WTC11 (cell line): ENCODE measurements around the gene FHOD3.

Experiments
- ELF4 ChIP-seq: sonication (generic); formaldehyde crosslinking; IDR thresholded peaks from 2 replicates; pipeline ENCODE4 v1.8.1; 2022; ENCODE audit warnings: low read depth, mild to moderate bottlenecking, moderate library complexity, missing genetic modification reagents
- ERG ChIP-seq: fragments of 250-450 bp; sonication (Bioruptor Pico); IDR thresholded peaks from 2 replicates; pipeline ENCODE4 v1.8.0; 2021; ENCODE audit warnings: mild to moderate bottlenecking
- JAZF1 ChIP-seq: fragments of 250-450 bp; sonication (Bioruptor Pico); IDR thresholded peaks from 2 replicates; pipeline ENCODE4 v1.9.0; 2021; ENCODE audit warnings: moderate library complexity, mild to moderate bottlenecking, inconsistent platforms
- SMAD3 ChIP-seq: sonication (generic); formaldehyde crosslinking; IDR thresholded peaks from 2 replicates; pipeline ENCODE4 v1.8.0; 2022; ENCODE audit warnings: missing genetic modification reagents, mild to moderate bottlenecking, borderline replicate concordance
- SP1 ChIP-seq: sonication (generic); formaldehyde crosslinking; conservative IDR thresholded peaks from 2 replicates; pipeline ENCODE4 v1.8.1; 2022; ENCODE audit warnings: missing genetic modification reagents
- ZNF671 ChIP-seq: fragments of 250-450 bp; sonication (Bioruptor Pico); IDR thresholded peaks from 2 replicates; pipeline ENCODE4 v1.8.0; 2021; ENCODE audit warnings: mild to moderate bottlenecking
- TF ChIP-seq, protein P1 (sequence below): fragments of 200-600 bp; IDR thresholded peaks from 2 replicates; pipeline ENCODE4 v1.8.0; 2022; ENCODE audit warnings: antibody characterized with exemption
- TF ChIP-seq, protein P2 (sequence below): sonication (generic); formaldehyde crosslinking; IDR thresholded peaks from 2 replicates; pipeline ENCODE4 v1.8.0; 2022; ENCODE audit warnings: mild to moderate bottlenecking, missing genetic modification reagents

DNA sequence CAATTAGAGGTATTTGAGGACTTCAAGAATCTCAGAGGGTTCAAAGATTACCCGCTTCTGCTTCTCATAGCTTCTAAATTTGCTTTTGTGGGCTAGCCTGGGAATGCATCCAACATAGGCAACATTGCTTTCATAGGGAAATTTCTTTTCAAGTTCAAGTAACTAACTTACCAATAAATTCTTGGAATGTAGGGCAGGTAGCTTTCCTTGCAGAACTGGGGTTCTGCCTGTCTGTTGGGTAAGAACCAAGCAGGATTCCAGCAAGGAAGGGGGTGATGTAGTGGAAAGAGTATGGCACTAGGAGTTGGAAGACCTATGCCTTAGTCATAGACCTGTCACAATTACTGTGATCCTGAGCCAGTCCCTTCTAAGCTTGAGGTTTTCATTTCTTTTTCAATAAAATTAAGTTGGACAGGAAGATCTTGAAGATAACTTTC is 164.1 kb downstream of the FHOD3 start:
- TF ChIP-seq, protein P1, sequence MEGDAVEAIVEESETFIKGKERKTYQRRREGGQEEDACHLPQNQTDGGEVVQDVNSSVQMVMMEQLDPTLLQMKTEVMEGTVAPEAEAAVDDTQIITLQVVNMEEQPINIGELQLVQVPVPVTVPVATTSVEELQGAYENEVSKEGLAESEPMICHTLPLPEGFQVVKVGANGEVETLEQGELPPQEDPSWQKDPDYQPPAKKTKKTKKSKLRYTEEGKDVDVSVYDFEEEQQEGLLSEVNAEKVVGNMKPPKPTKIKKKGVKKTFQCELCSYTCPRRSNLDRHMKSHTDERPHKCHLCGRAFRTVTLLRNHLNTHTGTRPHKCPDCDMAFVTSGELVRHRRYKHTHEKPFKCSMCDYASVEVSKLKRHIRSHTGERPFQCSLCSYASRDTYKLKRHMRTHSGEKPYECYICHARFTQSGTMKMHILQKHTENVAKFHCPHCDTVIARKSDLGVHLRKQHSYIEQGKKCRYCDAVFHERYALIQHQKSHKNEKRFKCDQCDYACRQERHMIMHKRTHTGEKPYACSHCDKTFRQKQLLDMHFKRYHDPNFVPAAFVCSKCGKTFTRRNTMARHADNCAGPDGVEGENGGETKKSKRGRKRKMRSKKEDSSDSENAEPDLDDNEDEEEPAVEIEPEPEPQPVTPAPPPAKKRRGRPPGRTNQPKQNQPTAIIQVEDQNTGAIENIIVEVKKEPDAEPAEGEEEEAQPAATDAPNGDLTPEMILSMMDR = no peak
- TF ChIP-seq SP1 (CRISPR knock-in tag) = no peak
- TF ChIP-seq, protein P2, sequence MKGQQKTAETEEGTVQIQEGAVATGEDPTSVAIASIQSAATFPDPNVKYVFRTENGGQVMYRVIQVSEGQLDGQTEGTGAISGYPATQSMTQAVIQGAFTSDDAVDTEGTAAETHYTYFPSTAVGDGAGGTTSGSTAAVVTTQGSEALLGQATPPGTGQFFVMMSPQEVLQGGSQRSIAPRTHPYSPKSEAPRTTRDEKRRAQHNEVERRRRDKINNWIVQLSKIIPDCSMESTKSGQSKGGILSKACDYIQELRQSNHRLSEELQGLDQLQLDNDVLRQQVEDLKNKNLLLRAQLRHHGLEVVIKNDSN (CRISPR knock-in tag) = no peak
- no peak for TF ChIP-seq ERG (CRISPR knock-in tag)
- no peak for TF ChIP-seq JAZF1 (CRISPR knock-in tag)
- TF ChIP-seq SMAD3 (CRISPR knock-in tag) = no peak
- no peak for TF ChIP-seq ZNF671
- TF ChIP-seq ELF4 (CRISPR knock-in tag) = no peak
